Prostate gland (tissue), 2 donors: Measurements from ENCODE around the gene PSD. TPM values are rescaled to one million over a fixed set of nuclear protein-coding genes. Genes with fewer than 3 reads are reported as not detected.
A peak's percentile ranks its signal among the peaks of the same experiment; 100 is the strongest.

ENCODE experiments used
- DNase-seq: peaks from one replicate; pipeline ENCODE4 v3.0.0-alpha.2; 2019; ENCODE audit warnings: low spot score
- H3K27ac ChIP-seq, 2 donors: fragments of 200-600 bp; sonication (generic); 2 replicates each; pipeline ENCODE4 v1.5.1; 2017 to 2019
- H3K27me3 ChIP-seq: fragments of 200-600 bp; sonication (generic); replicated peaks from 2 replicates; pipeline ENCODE4 v1.5.1; 2019; ENCODE audit not compliant: insufficient read depth
- H3K36me3 ChIP-seq, 2 donors: fragments of 200-600 bp; sonication (generic); 1 replicate in 1 of 2; 2 replicates in 1 of 2; pipeline versions ENCODE4 v1.5.1 to v1.8.1; 2017 to 2019
- H3K4me1 ChIP-seq: fragments of 200-600 bp; sonication (generic); replicated peaks from 2 replicates; pipeline ENCODE4 v1.5.1; 2019
- H3K4me3 ChIP-seq, 2 donors: fragments of 200-600 bp; sonication (generic); 2 replicates each; pipeline ENCODE4 v1.5.1; 2017 to 2019
- H3K9me3 ChIP-seq: fragments of 200-600 bp; sonication (generic); 2 replicates; pipeline ENCODE4 v1.5.1; 2017
- POLR2A ChIP-seq: fragments of 450-650 bp; IDR thresholded peaks from one replicate; pipeline ENCODE4 v1.6.1; 2016; ENCODE audit warnings: antibody characterized with exemption, mild to moderate bottlenecking
- POLR2AphosphoS5 ChIP-seq: sonication (generic); formaldehyde crosslinking; IDR thresholded peaks from one replicate; pipeline ENCODE4 v1.6.1; 2017; ENCODE audit warnings: antibody characterized with exemption
- WGBS: methylation state at CpG from one replicate; pipeline ENCODE4 v1.1.5; 2018; 5-methylcytosine and 5-hydroxymethylcytosine counted together
- intact Hi-C: fragments of 100-400 bp; cut with DNase I; formaldehyde crosslinking; loops from one replicate; pipeline ENCODE4 v1.14.2; 2022
- total RNA-seq, 2 donors: library from RNA; depleted of rRNA; stranded (reverse); fragments of >200 nt; gene quantifications; one replicate each; pipeline ENCODE4 v1.1.0, GENCODE V29; 2016
- TF ChIP-seq, protein P1 (sequence below), 4 experiments: fragments of 200-600 bp in 2 of 4; fragments of 450-650 bp in 2 of 4; sonication (generic) in 2 of 4; IDR thresholded peaks; 1 replicate in 3 of 4; 2 replicates in 1 of 4; pipeline ENCODE4 v1.5.1; 2016 to 2019; ENCODE audit warnings: antibody characterized with exemption in 4 of 4, mild to moderate bottlenecking in 2 of 4, moderate library complexity in 2 of 4

PSD gene
- total RNA-seq, 2 donors from 2014 or later: 1.0 to 10.9 TPM

DNA sequence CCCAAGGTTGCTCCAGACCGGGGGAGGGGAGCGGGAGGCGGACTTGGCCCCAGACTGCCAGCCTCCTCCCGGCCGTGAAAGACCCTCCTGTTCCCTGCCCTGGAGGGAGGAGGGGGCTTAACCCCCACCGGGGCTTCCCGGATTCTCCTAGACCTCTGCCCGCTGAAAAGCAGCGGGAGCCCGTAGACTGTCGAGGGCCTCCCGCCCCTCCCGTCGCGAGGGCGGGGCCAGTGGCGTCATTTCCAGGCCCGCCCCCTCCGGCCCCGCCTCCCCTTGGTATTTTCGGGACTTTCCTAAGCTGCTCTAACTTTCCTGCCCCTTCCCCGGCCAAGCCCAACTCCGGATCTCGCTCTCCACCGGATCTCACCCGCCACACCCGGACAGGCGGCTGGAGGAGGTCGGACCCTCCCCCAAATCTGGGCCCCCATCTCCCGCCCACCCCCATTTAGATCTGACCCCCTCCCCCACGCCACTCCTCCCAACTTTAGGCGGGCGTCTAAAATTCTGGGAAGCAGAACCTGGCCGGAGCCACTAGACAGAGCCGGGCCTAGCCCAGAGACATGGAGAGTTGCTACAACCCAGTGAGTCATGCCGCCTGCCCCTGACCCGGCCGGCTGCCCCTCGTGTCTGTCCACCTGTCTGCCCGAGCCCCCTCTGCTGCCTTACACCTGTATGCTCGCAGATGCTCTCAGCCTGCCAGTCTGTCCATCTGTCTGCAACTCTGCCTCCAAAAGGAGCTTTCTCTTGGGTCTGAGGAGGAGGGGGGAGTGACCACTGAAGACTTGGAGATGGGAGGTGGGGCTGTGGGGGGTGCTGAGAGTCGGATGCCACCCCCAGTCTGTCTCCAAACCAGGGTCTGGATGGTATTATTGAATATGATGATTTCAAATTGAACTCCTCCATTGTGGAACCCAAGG lies 22.9 kb downstream of the PSD start, which contains the start of gene NFKB2:
Gene NFKB2 (plus strand): TSS at position 306 of the 917 bp plus-strand sequence. CDS start 255 bp downstream, at position 561.
- Histone ChIP-seq H3K4me1 (peaks cover 6% of the 10 kb centered on the region), H3K27me3 (no peaks in the 10 kb centered on the region), H3K4me3 (peak within 1 kb of the TSS; percentile 66 to 80), H3K36me3 (no peaks in the 10 kb centered on the region), H3K27ac (peak within 1 kb of the TSS; percentile 97 to 98), H3K9me3 (no peaks in the 10 kb centered on the region)
- intact Hi-C loops: loop anchor here (2.0 to 10.0 kb wide), 4 partner anchors 25 to 187 kb away; partner anchors contain the start of genes ACTR1A, FBXL15, PITX3 and SUFU
- DNase-seq: peak; percentile 89
- WGBS: under 1% methylated on average over 41 of the region's 42 CpGs
- TF ChIP-seq POLR2AphosphoS5: peak; percentile 87
- TF ChIP-seq POLR2A: peak; percentile 94
- TF ChIP-seq, protein P1, sequence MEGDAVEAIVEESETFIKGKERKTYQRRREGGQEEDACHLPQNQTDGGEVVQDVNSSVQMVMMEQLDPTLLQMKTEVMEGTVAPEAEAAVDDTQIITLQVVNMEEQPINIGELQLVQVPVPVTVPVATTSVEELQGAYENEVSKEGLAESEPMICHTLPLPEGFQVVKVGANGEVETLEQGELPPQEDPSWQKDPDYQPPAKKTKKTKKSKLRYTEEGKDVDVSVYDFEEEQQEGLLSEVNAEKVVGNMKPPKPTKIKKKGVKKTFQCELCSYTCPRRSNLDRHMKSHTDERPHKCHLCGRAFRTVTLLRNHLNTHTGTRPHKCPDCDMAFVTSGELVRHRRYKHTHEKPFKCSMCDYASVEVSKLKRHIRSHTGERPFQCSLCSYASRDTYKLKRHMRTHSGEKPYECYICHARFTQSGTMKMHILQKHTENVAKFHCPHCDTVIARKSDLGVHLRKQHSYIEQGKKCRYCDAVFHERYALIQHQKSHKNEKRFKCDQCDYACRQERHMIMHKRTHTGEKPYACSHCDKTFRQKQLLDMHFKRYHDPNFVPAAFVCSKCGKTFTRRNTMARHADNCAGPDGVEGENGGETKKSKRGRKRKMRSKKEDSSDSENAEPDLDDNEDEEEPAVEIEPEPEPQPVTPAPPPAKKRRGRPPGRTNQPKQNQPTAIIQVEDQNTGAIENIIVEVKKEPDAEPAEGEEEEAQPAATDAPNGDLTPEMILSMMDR (IDR thresholded peaks at IDR 0.05): no peak

DNA sequence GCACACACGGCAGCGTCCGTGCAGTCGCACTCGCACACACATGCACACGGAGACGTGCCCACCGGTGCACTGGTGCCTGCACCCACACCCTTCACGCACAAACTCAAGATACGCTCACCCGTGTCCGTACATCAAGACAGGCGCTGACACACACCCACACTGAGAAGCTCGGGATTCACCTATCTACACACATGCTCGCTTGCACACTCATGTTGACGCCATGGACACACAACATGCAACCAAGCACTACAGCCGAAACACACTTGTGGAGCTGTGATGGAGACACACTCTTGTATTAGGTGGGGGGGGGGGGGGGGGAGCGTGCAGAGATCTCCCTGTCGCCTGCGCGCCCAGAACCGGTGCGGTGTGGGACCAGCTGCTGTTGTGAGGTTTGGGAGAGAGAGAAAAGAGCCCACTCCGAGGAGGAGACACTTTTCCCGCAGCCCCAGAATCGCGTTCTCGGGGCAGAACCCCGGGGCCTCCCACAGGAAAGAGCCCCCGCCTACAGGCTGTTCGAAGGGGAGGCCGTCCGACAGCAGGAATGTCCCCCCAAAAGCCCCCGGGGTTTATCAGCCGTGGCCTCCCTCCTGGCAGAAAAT lies 23.7 kb downstream of the PSD start:
- Histone ChIP-seq H3K9me3 (no peaks in the 10 kb centered on the region), H3K27ac (peak overlapping the region; percentile 97 to 98), H3K27me3 (no peaks in the 10 kb centered on the region), H3K36me3 (no peaks in the 10 kb centered on the region), H3K4me1 (peaks cover 6% of the 10 kb centered on the region), H3K4me3 (peak overlapping the region; percentile 66 to 80)
- DNase-seq: no peak
- WGBS: under 1% methylated on average over 35 of the region's 35 CpGs
- intact Hi-C loops: loop anchor here (2.0 to 10.0 kb wide), 4 partner anchors 26 to 187 kb away; partner anchors contain the start of genes ACTR1A, FBXL15, PITX3 and SUFU
- TF ChIP-seq POLR2AphosphoS5: no peak
- TF ChIP-seq POLR2A: no peak
- TF ChIP-seq, protein P1 (IDR thresholded peaks at IDR 0.05): no peak

DNA sequence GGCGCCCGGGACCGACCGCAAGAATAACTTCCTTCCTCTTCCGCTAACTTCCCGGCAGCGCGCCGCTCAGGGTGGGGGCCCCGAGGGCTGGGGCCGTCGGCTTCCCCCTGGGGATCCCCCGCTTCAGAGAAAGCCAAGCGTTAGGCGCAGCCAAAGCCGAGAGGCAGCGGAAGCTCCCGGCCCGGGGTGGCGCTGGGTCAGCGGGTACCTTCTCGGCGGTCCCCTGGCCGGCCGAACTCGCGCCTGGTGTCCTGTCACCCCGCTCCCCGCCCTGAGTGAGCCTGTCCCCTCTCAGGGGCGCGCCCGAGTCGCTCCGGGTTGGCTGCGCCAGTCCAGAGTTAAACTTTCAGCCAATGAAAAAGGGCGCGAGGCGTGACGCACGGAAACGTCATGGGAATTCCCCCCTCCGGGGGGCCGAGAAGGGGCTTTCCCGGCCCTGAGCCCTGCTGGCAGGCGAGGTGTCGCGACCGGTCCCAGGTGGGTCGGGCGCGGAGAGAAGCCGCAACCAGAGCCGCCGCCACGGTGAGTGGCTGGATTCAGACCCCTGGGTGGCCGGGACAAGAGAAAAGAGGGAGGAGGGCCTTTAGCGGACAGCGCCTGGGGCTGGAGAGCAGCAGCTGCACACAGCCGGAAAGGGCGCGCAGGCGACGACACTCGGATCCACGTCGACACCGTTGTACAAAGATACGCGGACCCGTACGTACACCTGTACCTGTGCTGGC lies 24.3 kb downstream of the PSD start:
- H3K27ac ChIP-seq: peak overlapping the region; percentile 97 to 98
- intact Hi-C loops: loop anchor here (2.0 to 10.0 kb wide), 2 partner anchors 27 to 111 kb away; partner anchors contain the start of genes ACTR1A, FBXL15 and SUFU
- DNase-seq: peak; percentile 91
- TF ChIP-seq, protein P1 (IDR thresholded peaks at IDR 0.05): peak in 3 of 4 experiments; percentile 95 to 98 (median 98)
- TF ChIP-seq POLR2AphosphoS5: peak; percentile 85
- peak; percentile 85 for TF ChIP-seq POLR2A
- peak overlapping the region; percentile 66 to 80 for H3K4me3 ChIP-seq
- H3K9me3 ChIP-seq: no peaks in the 10 kb centered on the region
- 0% methylated on average over 60 of the region's 71 CpGs for WGBS
- no peaks in the 10 kb centered on the region for H3K36me3 ChIP-seq
- H3K4me1 ChIP-seq: peaks cover 6% of the 10 kb centered on the region
- H3K27me3 ChIP-seq: no peaks in the 10 kb centered on the region

DNA sequence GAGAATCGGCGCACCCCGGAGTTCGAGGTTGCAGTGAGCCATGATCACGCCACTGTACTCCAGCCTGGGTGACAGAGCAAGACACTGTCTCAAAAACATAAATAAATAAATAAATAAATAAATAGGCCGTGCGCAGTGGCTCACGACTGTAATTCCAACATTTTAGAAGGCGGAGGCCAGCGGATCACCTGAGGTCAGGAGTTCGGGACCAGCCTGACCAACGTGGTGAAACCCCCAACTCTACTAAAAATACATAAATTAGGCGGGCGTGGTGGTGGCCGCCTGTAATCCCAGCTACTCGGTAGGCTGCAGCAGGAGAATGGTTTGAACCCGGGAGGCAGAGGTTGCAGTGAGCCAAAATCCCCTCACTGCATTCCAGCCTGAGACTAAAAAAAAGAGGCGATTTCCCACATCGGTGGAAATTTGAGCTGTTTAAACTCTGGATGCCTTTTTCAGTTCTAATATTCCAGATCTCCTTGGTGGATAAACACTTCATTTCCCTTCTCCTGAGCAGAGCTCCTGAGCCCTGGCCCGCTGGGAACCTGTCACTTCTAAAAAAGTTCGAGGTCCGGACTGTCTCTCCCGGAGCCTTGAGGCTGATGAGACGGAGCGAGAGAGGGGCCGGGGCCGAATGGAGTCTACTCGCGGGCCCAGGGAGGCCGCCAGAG lies 25.0 kb downstream of the PSD start:
- Histone ChIP-seq H3K4me1 (peaks cover 6% of the 10 kb centered on the region), H3K27ac (peak overlapping the region; percentile 97 to 98), H3K36me3 (no peaks in the 10 kb centered on the region), H3K27me3 (no peaks in the 10 kb centered on the region), H3K4me3 (peak overlapping the region; percentile 66 to 80), H3K9me3 (no peaks in the 10 kb centered on the region)
- no peak for DNase-seq
- WGBS: 30% methylated on average over 30 of the region's 30 CpGs
- intact Hi-C loops: loop anchor here (2.0 to 10.0 kb wide), 2 partner anchors 27 to 111 kb away; partner anchors contain the start of genes ACTR1A, FBXL15 and SUFU
- TF ChIP-seq POLR2A: no peak
- TF ChIP-seq POLR2AphosphoS5: no peak
- TF ChIP-seq, protein P1 (IDR thresholded peaks at IDR 0.05): peak in 1 of 4 experiments; percentile 93
